Measurements from ENCODE around the gene TFPI2.

TFPI2 gene

GRCh38 chr7:93906267-93906666 lies 15.7 kb upstream of the TFPI2 start, which contains the start of gene GNGT1:
TSS of gene GNGT1 (plus strand) at chr7:93906567. CDS start at chr7:93906747, 180 bp downstream.
- DNase-seq (ENCODE audit: low spot score) = no peak

GRCh38 chr7:93902777-93903423 lies 12.3 kb upstream of the TFPI2 start:
- no peak for DNase-seq (ENCODE audit: low spot score)

- DNase-seq (ENCODE audit: low spot score) = no peak
Measured at GRCh38 chr7:93897680-93898079, 7.1 kb upstream of the TFPI2 start.

GRCh38 chr7:93895859-93896600 lies 5.5 kb upstream of the TFPI2 start:
- no peak for DNase-seq (ENCODE audit: low spot score)

- DNase-seq (ENCODE audit: low spot score) = no peak
Measured at GRCh38 chr7:93894966-93895640, 4.5 kb upstream of the TFPI2 start.

- no peak for DNase-seq (ENCODE audit: low spot score)
Measured at GRCh38 chr7:93894426-93894825, 3.9 kb upstream of the TFPI2 start.

GRCh38 chr7:93890041-93890463 lies 501 bp downstream of the TFPI2 start:
- no peak for DNase-seq (ENCODE audit: low spot score)

- no peak for DNase-seq (ENCODE audit: low spot score)
Measured at GRCh38 chr7:93889261-93889660, 1.3 kb downstream of the TFPI2 start.

GRCh38 chr7:93884541-93884940 lies 6.0 kb downstream of the TFPI2 start:
- DNase-seq (ENCODE audit: low spot score) = no peak

- no peak for DNase-seq (ENCODE audit: low spot score)
Measured at GRCh38 chr7:93883917-93884345, 6.6 kb downstream of the TFPI2 start.

- no peak for DNase-seq (ENCODE audit: low spot score)
Measured at GRCh38 chr7:93883078-93883916, 7.3 kb downstream of the TFPI2 start.

GRCh38 chr7:93882468-93882867 lies 8.1 kb downstream of the TFPI2 start:
- no peak for DNase-seq (ENCODE audit: low spot score)

GRCh38 chr7:93879356-93879755 lies 11.2 kb downstream of the TFPI2 start:
- no peak for DNase-seq (ENCODE audit: low spot score)

GRCh38 chr7:93877742-93878141 lies 12.8 kb downstream of the TFPI2 start:
- no peak for DNase-seq (ENCODE audit: low spot score)

- no peak for DNase-seq (ENCODE audit: low spot score)
Measured at GRCh38 chr7:93873998-93874574, 16.5 kb downstream of the TFPI2 start.

GRCh38 chr7:93866886-93867285 lies 23.7 kb downstream of the TFPI2 start:
- no peak for DNase-seq (ENCODE audit: low spot score)

GRCh38 chr7:93862651-93863050 lies 27.9 kb downstream of the TFPI2 start:
- no peak for DNase-seq (ENCODE audit: low spot score)

GRCh38 chr7:93861325-93861949 lies 29.1 kb downstream of the TFPI2 start:
- DNase-seq (ENCODE audit: low spot score) = no peak

- no peak for DNase-seq (ENCODE audit: low spot score)
Measured at GRCh38 chr7:93860261-93860660, 30.3 kb downstream of the TFPI2 start.

GRCh38 chr7:93858857-93859256 lies 31.7 kb downstream of the TFPI2 start:
- no peak for DNase-seq (ENCODE audit: low spot score)

GRCh38 chr7:93856323-93856722 lies 34.2 kb downstream of the TFPI2 start:
- no peak for DNase-seq (ENCODE audit: low spot score)

Data from CD4-positive, alpha-beta T cell treated with Interleukin-2 at 100 ng/mL for 4 hours (primary cell).